HCT116 (cell line): ENCODE results near the gene LFNG. TPM values are rescaled to one million over a fixed set of nuclear protein-coding genes. Genes with fewer than 3 reads are reported as not detected.

Source experiments
- ATAC-seq: fragments of 200-7000 bp; cut with Tn5 transposase; 2 replicates; pipeline ENCODE4 v1.9.1; 2020; ENCODE audit warnings: mild to moderate bottlenecking, moderate library complexity
- BruUV-seq: library from RNA; stranded (reverse); fragments of 400-500 nt; replicated peaks from 2 replicates; lab custom pipeline; 2021; lab: Mats Ljungman, UMichigan
- CTCF ChIA-PET: fragments of 300-600 bp; sonication (Branson Sonifier 250); formaldehyde crosslinking; loops from one replicate; lab custom pipeline; 2021; ENCODE audit warnings: antibody characterized with exemption; lab: Charles Lee
- POLR2A ChIA-PET: fragments of 300-600, 350-600 bp; sonication (Branson Sonifier 250); formaldehyde crosslinking; loops from one replicate; lab custom pipeline; 2021; ENCODE audit warnings: antibody characterized with exemption; lab: Charles Lee
- RAD21 ChIA-PET, 2 experiments: fragments of 300-600 bp; sonication (Branson Sonifier 250); formaldehyde crosslinking; loops; one replicate each; lab custom pipeline; 2023; ENCODE audit warnings: low total read pairs in 2 of 2; ENCODE audit not compliant: uncharacterized antibody in 2 of 2, unreplicated experiment in 2 of 2, low non-redundant PET in 1 of 2; lab: Charles Lee
- DNase-seq: peaks from one replicate; pipeline ENCODE4 v3.0.0-alpha.2; 2010; ENCODE audit warnings: low read depth, low spot score
- H2AFZ ChIP-seq: fragments of 200-600 bp; shearing (Covaris generic), sonication (generic); 2 replicates; pipeline ENCODE4 v1.6.1; 2017; ENCODE audit warnings: low read depth, mixed run types, mixed read lengths, antibody characterized with exemption, low read length; ENCODE audit not compliant: poor library complexity, severe bottlenecking
- H3K27ac ChIP-seq: 2 replicates; pipeline ENCODE4 v1.5.1; 2012; ENCODE audit warnings: low read depth, low read length
- H3K27me3 ChIP-seq: fragments of 200-600 bp; sonication (generic); 2 replicates; pipeline ENCODE4 v1.6.1; 2016; ENCODE audit warnings: mixed run types, low read length, mixed read lengths; ENCODE audit not compliant: insufficient read depth
- H3K36me3 ChIP-seq, 2 experiments: fragments of 200-500 bp in 1 of 2; fragments of 200-600 bp in 1 of 2; sonication (Bioruptor generic) in 1 of 2; sonication (generic) in 1 of 2; 2 replicates each; pipeline versions ENCODE4 v1.5.1 to v1.6.1; 2014 to 2016; ENCODE audit warnings: low read length in 2 of 2, inconsistent platforms in 1 of 2, mixed read lengths in 1 of 2, mixed run types in 1 of 2; ENCODE audit not compliant: insufficient read depth in 2 of 2, control insufficient read depth in 1 of 2
- H3K4me1 ChIP-seq, 2 experiments: fragments of 200-600 bp in 1 of 2; sonication (generic) in 1 of 2; 2 replicates each; pipeline versions ENCODE4 v1.5.1 to v1.6.1; 2012 to 2017; ENCODE audit warnings: low read length in 2 of 2, inconsistent platforms in 1 of 2, mild to moderate bottlenecking in 1 of 2, mixed read lengths in 1 of 2, mixed run types in 1 of 2, moderate library complexity in 1 of 2; ENCODE audit not compliant: insufficient read depth in 2 of 2, control insufficient read depth in 1 of 2
- H3K4me2 ChIP-seq: fragments of 200-600 bp; sonication (generic); 2 replicates; pipeline ENCODE4 v1.6.1; 2017; ENCODE audit warnings: mixed run types, low read length, mixed read lengths
- H3K4me3 ChIP-seq, 2 experiments: fragments of 200-600 bp in 1 of 2; sonication (generic) in 1 of 2; replicated peaks in 1 of 2; 2 replicates each; pipeline ENCODE4 v1.5.1; 2011 to 2016; ENCODE audit warnings: low read length in 2 of 2, control low read depth in 1 of 2, low read depth in 1 of 2, mild to moderate bottlenecking in 1 of 2, mixed read lengths in 1 of 2, mixed run types in 1 of 2
- H3K79me2 ChIP-seq: fragments of 200-600 bp; sonication (generic); 2 replicates; pipeline ENCODE4 v1.6.1; 2017; ENCODE audit warnings: mild to moderate bottlenecking, mixed run types, low read length, moderate library complexity, mixed read lengths; ENCODE audit not compliant: insufficient read depth
- H3K9ac ChIP-seq: fragments of 200-600 bp; sonication (generic); 2 replicates; pipeline ENCODE4 v1.6.1; 2016; ENCODE audit warnings: low read length, mixed read lengths
- H3K9me2 ChIP-seq: fragments of 200-600 bp; sonication (generic), shearing (Covaris generic); 2 replicates; pipeline ENCODE4 v1.6.1; 2017; ENCODE audit warnings: mixed run types, mild to moderate bottlenecking, moderate library complexity; ENCODE audit not compliant: insufficient read depth
- H3K9me3 ChIP-seq, 2 experiments: fragments of 200-500 bp in 1 of 2; fragments of 200-600 bp in 1 of 2; sonication (Bioruptor generic) in 1 of 2; sonication (generic) in 1 of 2; 2 replicates each; pipeline ENCODE4 v1.6.1; 2014 to 2017; ENCODE audit warnings: low read length in 2 of 2, mixed read lengths in 2 of 2, inconsistent platforms in 1 of 2, low read depth in 1 of 2, mild to moderate bottlenecking in 1 of 2, mixed run types in 1 of 2, moderate library complexity in 1 of 2; ENCODE audit not compliant: control insufficient read depth in 1 of 2, insufficient read depth in 1 of 2
- H4K20me1 ChIP-seq: fragments of 200-600 bp; sonication (generic), shearing (Covaris generic); 2 replicates; pipeline ENCODE4 v1.6.1; 2017; ENCODE audit warnings: mixed run types, mild to moderate bottlenecking, moderate library complexity; ENCODE audit not compliant: insufficient read depth
- ATF3 ChIP-seq: IDR thresholded peaks from 2 replicates; pipeline ENCODE4 v1.6.1; 2012
- CEBPB ChIP-seq: IDR thresholded peaks from 2 replicates; pipeline ENCODE4 v1.6.1; 2012; ENCODE audit warnings: low read depth
- CTCF ChIP-seq, 3 experiments: fragments of 200-600 bp in 1 of 3; sonication (generic) in 1 of 3; IDR thresholded peaks in 2 of 3; conservative IDR thresholded peaks in 1 of 3; 2 replicates each; pipeline ENCODE4 v1.5.1; 2012 to 2017; ENCODE audit warnings: low read depth in 2 of 3, low read length in 2 of 3, antibody characterized with exemption in 1 of 3, borderline replicate concordance in 1 of 3, control low read depth in 1 of 3, mild to moderate bottlenecking in 1 of 3, mixed read lengths in 1 of 3, mixed run types in 1 of 3, moderate library complexity in 1 of 3; ENCODE audit not compliant: insufficient read depth in 1 of 3
- ELF1 ChIP-seq: IDR thresholded peaks from 2 replicates; pipeline ENCODE4 v1.6.1; 2012; ENCODE audit warnings: low read depth, borderline replicate concordance
- EZH2 ChIP-seq: fragments of 200-600 bp; sonication (generic); IDR thresholded peaks from 2 replicates; pipeline ENCODE4 v1.6.1; 2017; ENCODE audit warnings: antibody characterized with exemption, mixed run types
- EZH2phosphoT487 ChIP-seq: fragments of 200-600 bp; IDR thresholded peaks from 2 replicates; pipeline ENCODE4 v1.6.1; 2018; ENCODE audit warnings: antibody characterized with exemption, borderline replicate concordance
- FOSL1 ChIP-seq: IDR thresholded peaks from 2 replicates; pipeline ENCODE4 v1.6.1; 2012; ENCODE audit warnings: low read depth
- JUND ChIP-seq: IDR thresholded peaks from 2 replicates; pipeline ENCODE4 v1.6.1; 2012
- POLR2A ChIP-seq: IDR thresholded peaks from 2 replicates; pipeline ENCODE4 v1.7.0; 2011; ENCODE audit warnings: borderline replicate concordance; ENCODE audit not compliant: insufficient read depth, insufficient read length; ENCODE audit errors: extremely low read depth
- REST ChIP-seq: IDR thresholded peaks from 2 replicates; pipeline ENCODE4 v1.6.1; 2012; ENCODE audit warnings: low read depth
- SP1 ChIP-seq: IDR thresholded peaks from 2 replicates; pipeline ENCODE4 v1.6.1; 2012; ENCODE audit warnings: low read depth
- ZFX ChIP-seq: fragments of 450-650 bp; IDR thresholded peaks from 2 replicates; pipeline ENCODE4 v1.6.1; 2017
- ZNF274 ChIP-seq: fragments of 200-500 bp; sonication (Bioruptor generic); IDR thresholded peaks from 2 replicates; pipeline ENCODE4 v1.6.1; 2014; ENCODE audit warnings: mild to moderate bottlenecking, low read depth, low read length, inconsistent platforms
- intact Hi-C: fragments of 100-400 bp; cut with micrococcal nuclease; formaldehyde crosslinking; loops from 2 replicates; pipeline ENCODE4 v1.10.0; 2022
- total RNA-seq: library from RNA; stranded (reverse); gene quantifications from one replicate; pipeline ENCODE4 v1.2.1, GENCODE V29; 2021; ENCODE audit not compliant: unreplicated experiment

LFNG gene
- total RNA-seq, 1 experiment from 2014 or later, result 14.3 TPM

GRCh38 chr7:2566890-2567678 lies 47.5 kb downstream of the LFNG start:
- Histone ChIP-seq H3K27ac (no peak overlapping the region), H3K4me3 (no peak overlapping the region), H3K4me1 (peaks cover 9 to 13% of the 10 kb centered on the region in 2 experiments), H3K27me3 (no peaks in the 10 kb centered on the region), H3K79me2 (peaks cover 17% of the 10 kb centered on the region), H3K9me2 (no peaks in the 10 kb centered on the region), H4K20me1 (no peaks in the 10 kb centered on the region), H3K9ac (no peak overlapping the region), H3K36me3 (no peaks in the 10 kb centered on the region), H3K9me3 (no peaks in the 10 kb centered on the region), H2AFZ (no peak overlapping the region), H3K4me2 (no peak overlapping the region)
- ATAC-seq (no peak), DNase-seq (no peak)
- POLR2A ChIA-PET, result no interaction called here
- no peak for TF ChIP-seq ZNF274
- TF ChIP-seq JUND, result no peak
- TF ChIP-seq ZFX, result no peak
- TF ChIP-seq REST, result no peak
- no peak for TF ChIP-seq CTCF (IDR thresholded peaks at IDR 0.05 in 2 of 3, conservative IDR thresholded peaks at IDR 0.05 in 1 of 3; ENCODE audit: borderline replicate concordance in 1 of 3, insufficient read depth in 1 of 3, low read depth in 2 of 3, low read length in 2 of 3)
- TF ChIP-seq SP1, result no peak
- TF ChIP-seq EZH2phosphoT487, result no peak
- TF ChIP-seq POLR2A, result no peak
- TF ChIP-seq ATF3, result no peak
- no peak for TF ChIP-seq FOSL1
- TF ChIP-seq CEBPB, result no peak
- no peak for TF ChIP-seq EZH2
- no peak for TF ChIP-seq ELF1
- CTCF ChIA-PET, result interaction anchor here (0.6 to 1.0 kb wide), 2 partner anchors 114 to 116 kb away, joined by 3 read pairs; no protein-coding TSS in a partner anchor
- intact Hi-C loops, result loop anchor here (10.0 kb wide), 1 partner anchor 118 kb away; the partner anchor contains the start of gene AMZ1
- no TSS peak for BruUV-seq
- RAD21 ChIA-PET, result no interaction called here
